ENCODE results near the gene CHST10.
"Not testable (repeated sequence)": the region's sequence is repeated elsewhere in the genome, so short reads cannot be mapped to it uniquely, and the experiment has no call there.

CHST10 gene

DNA sequence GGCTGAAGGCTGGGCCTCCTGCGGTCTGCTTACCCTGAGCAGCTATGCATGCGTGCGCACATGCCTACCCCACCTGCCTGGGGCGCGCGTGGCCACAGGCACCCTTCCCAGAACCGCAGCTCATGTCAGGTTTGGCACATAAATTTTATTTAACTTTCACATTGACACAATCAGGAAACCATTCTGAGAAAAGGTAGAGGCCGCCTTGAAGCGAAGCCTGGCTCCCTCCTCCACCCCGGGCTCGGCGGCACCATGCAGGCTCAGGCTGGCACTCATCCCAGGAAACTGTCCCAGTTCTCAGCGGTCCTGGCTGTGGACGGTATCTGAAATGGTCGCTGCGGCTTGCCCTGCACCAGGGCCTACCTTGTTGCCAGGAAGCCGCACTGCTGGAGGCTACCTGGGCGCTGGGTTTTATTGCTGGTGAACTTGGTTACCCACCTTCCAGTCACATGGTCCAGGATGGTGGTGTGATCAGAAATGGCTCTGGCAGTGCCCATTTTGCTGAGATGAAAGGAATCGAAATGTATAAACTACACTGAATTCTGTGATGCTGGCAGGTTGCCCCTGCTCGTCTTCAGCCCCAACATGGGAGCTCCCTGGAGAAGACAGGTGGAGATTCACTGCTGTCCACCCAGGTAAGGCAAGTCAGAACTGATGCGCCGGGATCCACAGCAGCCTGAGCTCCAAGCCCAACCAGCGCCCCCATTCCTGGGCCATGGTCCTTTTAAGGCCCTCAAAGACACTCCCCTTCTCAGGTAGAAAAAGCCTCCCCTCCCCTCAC, 25.5 kb downstream of the CHST10 start:
- no peak for DNase-seq

DNA sequence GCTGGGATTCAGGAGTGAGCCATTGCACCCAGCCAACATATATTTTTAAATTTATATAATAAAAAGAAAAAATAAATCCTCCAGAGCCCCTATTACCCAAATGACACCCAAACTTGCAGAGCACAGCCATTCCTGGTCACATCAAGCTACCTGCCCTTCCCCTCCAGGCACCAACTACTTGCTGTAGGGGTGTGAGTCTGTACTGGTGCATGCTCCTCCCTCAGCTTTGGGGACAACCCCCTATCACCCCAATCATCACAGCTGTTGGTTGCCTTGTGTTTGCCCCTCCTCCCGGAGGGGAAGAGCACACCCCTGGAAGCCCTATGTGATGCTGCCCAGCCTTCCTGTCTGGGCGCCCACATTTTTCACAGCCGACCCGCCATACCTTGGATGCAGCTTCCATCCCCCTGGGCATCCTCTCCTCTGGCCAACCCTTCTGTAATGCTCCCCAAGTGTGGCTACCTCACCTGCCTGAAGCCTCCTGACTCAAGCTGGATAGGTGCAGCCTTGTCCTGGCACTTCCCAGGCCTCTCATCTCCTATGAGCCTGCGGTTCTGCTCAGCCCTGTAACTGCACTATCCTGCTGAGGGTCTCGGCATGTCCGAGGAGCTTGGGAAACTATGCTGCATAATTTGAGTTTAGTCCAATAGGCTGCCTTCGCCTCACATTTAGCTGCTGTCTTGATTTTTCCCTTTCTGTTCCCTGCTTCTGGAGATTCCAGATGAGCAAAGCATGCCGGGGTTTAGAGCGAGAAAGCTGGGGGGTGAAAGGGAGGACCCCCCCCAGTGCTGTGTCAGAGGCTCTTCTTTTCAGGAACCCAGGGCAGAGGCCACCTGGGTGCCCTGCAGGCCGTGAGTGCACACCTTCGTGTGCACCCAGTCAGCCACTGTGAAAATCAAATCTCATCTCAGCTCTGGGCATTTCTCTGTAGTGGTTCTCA, 27.2 kb downstream of the CHST10 start:
- DNase-seq, result no peak

DNA sequence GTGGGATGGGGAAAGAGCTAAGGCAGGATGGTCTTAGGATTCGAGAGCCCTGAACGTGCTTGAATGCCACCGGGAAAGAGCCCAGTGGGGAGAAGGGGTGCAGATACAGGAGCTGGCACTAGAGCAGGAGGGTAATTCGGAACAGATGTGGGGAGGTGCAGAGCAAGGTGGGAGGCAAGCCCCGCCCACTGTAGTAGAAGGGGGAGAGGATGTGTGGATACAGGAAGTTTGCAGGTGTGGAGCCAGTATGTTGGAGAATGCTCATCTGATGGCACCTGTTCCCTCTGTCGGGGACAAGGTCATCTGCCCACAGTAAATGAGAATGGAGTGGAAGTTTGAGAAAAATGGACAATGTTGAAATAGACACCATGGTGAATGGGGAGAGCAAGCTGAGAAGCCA, 28.8 kb downstream of the CHST10 start:
- DNase-seq, result no peak

DNA sequence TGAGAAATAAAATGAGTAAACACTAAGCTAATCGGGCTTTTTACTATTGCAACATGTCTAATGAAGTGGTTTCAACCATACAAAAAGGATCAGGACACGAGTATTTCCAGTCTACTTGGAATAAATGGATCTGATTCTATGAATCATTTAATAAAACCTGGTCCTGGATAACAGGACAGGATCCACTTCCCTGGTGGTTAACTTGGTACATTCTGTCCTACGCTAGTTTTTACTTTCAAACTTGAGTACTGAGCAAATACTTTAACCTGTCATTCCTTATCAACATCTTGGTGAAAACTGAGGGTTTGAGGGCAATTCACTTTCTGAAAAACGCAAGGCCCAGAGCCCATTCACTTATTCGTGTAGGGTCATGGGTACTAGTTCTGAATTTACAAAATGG, 33.5 kb downstream of the CHST10 start:
- no peak for DNase-seq

DNA sequence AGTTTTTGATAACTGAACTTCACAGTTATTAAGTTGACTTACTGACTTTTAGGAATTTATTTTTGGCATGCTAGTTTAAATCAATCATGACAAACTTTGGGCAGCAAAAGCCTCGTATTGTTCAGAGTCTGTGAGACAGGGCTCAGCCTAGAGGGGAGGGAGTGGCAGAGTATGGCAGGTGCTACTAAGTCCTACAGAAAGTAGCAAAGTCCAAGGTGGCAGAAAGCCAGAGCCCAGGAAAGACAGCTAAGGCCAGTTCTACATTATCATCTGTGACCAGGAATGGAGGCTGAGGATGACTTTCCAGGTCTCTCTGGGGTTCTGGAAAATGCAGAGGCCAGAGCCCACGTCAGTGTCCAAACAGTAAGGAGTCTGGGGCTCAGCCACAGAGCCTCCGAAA, 34.2 kb downstream of the CHST10 start:
- DNase-seq, result no peak

DNA sequence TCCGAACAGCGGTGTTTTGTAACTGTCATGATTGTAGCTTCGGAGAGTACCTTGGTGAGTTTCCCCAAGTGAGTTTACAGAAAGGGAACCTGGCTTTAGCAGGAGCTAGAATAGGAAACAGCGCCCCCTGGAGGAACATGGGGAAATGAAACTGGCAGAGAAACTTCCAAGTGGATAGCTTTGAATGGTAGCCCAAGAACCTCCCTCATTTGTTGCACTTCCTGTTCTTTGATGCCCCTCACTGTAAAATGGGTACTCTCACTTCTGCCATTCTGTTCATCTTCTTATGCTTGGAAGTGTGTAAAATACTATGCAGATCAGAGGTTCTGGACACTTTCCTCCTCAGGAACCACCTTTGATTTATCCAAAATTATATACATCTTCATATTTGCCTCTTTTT, 36.2 kb downstream of the CHST10 start:
- peak; percentile 45 for DNase-seq

DNA sequence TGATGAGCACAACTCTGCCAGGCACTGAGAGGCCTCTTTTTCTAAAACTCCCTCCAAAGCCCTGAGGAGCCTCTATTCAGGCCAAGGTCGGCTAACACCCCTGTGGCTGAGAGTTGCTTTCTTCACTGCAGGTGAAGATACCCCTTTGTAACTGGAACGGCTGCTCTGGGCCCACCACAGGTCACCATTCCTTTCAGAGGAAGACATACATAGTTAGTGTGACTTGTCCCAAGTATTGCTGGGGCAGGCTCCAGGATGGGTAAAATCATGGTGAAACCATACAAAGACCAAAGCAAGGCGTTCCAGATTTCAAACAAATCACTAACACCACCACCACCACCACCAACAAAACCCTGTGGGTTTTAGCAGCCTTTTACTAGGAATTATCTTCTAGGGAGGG, 36.8 kb downstream of the CHST10 start:
- no peak for DNase-seq

DNA sequence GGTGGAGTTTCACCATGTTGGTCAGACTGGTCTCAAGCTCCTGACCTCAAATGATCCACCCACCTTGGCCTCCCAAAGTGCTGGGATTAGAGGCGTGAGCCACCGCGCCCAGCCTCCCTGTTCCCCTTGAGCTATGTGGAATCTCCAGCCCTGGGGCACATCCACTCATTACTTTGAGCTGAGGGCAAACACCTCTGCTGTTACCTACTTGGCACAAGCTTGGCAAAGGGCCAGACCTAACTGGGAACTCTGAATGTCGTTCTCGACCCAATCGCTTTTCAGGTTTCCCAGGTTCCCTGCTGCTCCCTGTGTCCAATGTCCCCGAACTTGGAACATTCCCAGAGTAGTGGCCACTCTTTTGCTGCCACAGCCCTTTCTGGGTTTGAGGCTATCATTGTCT, 40.6 kb downstream of the CHST10 start:
- no peak for DNase-seq

DNA sequence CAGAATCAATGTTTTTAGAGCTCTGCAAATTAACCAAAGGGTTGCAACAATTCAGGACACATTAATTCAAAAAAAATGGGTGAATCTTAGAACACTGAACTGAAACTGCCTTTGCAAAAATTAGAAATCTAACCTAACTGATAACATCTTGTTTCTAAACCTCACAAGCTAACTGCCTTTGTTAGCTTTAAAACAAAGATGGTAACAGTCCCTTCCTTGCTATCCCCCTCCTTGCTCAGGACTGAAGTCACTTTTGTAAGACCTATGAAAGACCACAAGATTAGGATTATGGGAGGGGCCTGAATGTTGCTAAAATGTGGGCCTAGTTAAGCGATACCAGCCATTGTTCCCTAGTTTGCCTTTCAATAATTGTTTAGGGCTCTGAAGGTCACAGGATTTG, 50.3 kb downstream of the CHST10 start:
- DNase-seq, result no peak

DNA sequence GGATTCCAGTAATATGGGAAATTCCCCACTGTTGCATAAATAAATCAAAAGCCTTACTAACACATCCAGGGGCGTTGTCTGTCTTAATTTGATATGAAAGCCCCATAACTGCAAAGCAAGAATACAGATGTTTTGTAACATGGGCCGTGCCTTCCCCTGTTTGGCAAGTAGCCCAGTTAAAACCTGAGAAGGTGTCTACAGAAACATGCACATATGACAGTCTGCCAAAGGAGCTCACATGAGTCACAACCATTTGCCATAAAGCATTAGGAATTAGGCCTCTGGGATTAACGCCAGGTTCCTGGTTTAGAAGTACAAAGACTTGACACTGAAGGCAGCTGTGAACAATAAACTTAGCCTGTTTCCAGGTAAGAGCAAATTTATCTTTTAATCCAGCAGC, 52.0 kb downstream of the CHST10 start:
- no peak for DNase-seq

DNA sequence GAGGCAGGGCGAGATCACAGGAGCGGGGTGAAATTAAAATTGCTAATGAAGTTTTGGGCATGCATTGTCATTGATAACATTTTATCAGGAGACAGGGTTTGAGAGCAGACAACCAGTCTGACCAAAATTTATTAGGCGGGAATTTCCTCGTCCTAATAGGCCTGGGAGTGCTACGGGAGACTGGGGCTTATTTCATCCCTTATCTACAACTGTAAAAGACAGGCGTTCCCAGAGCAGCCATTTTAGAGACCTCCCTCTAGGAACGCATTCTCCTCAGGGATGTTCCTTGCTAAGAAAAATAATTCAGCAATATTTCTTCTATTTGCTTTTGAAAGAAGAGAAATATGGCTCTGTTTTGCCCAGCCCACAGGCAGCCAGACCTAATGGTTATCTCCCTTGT, 55.2 kb downstream of the CHST10 start:
- not testable (repeated sequence) for DNase-seq

DNA sequence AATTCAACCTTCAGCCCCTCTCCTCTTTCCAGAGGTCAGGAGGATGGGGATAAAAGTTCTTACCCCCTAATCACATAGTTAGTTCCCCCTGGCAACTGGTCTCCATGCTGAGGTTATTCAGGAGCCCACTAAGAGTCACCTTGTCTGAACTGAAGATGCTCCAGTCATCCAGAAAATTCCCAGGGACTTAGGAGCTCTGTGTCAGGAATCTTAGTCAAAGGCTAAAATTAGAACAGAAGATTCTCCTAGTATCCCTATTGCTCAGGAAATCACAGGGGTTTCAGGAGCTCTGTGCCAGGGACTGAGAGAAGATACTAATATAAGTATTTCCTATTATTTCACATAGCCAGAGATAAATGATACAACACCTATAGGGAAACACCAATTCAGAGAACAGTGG, 57.9 kb downstream of the CHST10 start:
- DNase-seq, result no peak

DNA sequence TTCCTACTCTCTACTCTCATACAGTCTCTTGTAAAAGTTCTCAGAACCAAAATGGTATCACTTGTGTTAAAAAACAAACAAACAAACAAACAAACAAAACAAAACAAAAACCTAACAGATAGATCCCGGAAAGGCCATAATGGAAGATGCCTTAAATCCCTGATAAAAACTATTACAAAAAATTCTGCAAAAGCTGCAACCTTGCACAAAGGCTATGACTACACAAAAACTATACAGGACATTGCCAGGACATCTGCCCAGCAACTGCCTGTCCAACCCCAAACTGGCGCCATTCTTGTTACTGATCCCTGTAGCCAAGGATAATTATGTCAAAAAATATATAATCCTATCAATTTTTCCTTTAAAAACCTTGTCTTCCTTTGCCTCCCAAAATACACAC, 58.9 kb downstream of the CHST10 start:
- no peak for DNase-seq

DNA sequence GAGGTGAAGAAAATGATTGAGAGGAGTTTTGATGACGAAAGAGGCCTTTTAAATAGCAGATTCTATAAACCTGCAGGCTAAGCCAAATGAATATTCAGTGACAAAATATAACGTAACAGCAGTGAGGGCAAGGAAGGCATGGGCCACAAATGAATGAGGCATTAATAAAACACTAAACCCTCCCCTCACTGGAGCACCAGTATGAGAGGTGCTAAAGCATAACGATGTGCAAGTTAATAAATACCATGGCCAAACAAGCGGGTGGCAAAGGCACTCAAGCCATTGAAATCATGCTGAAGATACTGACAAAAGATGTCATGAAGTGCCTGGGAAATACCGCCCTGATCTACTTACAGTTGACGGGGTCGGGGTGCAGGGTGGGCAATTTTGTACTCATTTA, 64.9 kb downstream of the CHST10 start:
- DNase-seq, result no peak

DNA sequence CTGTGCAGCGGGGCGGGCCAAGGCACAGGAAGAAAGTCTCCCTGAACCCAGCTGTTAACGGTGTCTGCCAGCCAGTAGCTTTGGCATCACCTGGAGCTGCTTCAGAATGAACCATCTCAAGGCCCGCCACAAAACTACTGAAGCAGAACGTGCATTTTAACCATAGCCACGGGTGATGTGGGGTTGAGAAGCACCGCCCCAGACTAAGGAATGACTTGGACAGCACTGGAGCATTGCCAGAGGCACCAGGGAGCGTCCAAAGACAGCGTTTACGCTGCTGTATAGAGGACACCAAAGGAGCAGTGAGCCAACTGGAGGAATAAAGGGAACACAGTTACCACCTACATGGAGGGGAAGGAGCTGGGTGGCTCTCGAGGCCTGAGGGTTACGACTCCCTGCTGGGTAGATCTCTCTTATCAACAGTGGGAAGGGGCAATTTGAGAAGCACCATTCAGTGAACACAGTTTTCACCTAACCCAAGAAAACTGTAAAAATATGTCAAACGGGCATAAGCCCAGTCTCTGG, 66.7 kb downstream of the CHST10 start:
- DNase-seq, result no peak

DNA sequence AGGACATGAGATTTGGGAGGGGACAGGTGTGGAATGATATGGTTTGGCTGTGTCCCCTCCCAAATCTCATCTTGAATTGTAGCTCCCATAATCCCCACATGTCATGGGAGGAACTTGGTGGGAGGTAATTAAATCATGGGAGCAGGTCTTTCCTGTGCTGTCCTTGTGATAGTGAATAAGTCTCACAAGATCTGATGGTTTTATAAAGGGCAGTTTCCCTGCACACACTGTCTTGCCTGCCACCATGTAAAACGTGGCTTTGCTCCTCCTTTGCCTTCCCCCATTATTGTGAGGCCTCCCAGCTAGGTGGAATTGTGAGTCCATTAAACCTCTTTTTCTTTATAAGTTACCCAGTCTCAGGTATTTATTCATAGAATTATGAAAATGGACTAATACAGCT, 72.3 kb downstream of the CHST10 start:
- DNase-seq, result not testable (repeated sequence)

DNA sequence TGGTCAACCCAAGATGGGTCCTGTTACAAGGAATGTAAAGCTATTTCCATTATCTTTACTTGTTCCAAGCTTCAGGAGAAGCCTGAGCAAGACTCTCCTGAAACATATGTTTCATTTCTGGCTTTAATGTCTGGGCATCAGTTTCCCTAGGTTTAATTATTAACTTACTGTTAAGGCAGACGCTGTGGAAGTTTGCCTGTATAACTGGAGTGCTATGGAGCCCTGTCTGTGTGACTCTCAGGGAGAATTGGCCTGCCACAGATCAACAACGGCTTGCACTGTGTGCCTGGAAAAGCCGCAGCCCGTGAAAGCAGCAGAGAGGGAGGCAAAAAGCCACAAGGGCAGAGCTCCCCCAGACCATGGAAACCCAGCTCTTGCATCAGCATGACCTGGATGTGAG, 73.0 kb downstream of the CHST10 start:
- no peak for DNase-seq

DNA sequence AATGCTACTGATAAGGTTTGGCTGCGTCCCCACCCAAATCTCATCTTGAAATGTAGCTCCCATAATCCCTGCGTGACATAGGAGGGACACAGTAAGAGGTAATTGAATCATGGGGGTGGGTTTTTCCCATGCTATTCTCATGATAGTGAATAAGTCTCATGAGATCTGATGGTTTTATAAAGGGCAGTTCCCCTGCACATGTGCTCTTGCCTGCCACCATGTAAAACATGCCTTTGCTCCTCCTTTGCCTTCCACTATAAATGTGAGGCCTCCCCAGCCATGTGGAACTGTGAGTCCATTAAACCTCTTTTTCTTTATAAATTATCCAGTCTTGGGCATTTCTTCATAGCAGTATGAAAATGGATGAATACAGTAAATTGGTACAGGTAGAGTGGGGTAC, 75.0 kb downstream of the CHST10 start:
- DNase-seq, result not testable (repeated sequence)

Data from KG1 (cell line).